HepG2 (cell line): ENCODE data around the gene NIP7. TPM values are rescaled to one million over a fixed set of nuclear protein-coding genes. Genes with fewer than 3 reads are reported as not detected.

ENCODE experiments used
- AGO1 ChIP-seq: fragments of 200-400 bp; formaldehyde crosslinking; IDR thresholded peaks from 2 replicates; pipeline ENCODE4 v1.6.1; 2017; ENCODE audit warnings: mild to moderate bottlenecking, low read depth, low read length, moderate library complexity; ENCODE audit not compliant: poor library complexity, severe bottlenecking
- ATAD3A ChIP-seq: sonication (generic); formaldehyde crosslinking; IDR thresholded peaks from 2 replicates; pipeline ENCODE4 v1.4.0; 2020; ENCODE audit warnings: missing genetic modification reagents
- CERS6 ChIP-seq: sonication (generic); formaldehyde crosslinking; IDR thresholded peaks from 2 replicates; pipeline ENCODE4 v1.5.0; 2020; ENCODE audit warnings: missing genetic modification reagents
- KLF12 ChIP-seq: sonication (generic); formaldehyde crosslinking; IDR thresholded peaks from 2 replicates; pipeline ENCODE4 v1.4.0; 2020; ENCODE audit warnings: missing genetic modification reagents, borderline replicate concordance
- NCOA1 ChIP-seq: sonication (generic); formaldehyde crosslinking; IDR thresholded peaks from 2 replicates; pipeline ENCODE4 v1.9.0; 2021; ENCODE audit warnings: missing genetic modification reagents
- POLR2G ChIP-seq: fragments of 200-400 bp; formaldehyde crosslinking; IDR thresholded peaks from 2 replicates; pipeline ENCODE4 v1.6.1; 2018; ENCODE audit warnings: mild to moderate bottlenecking, low read depth, low read length, moderate library complexity
- SMYD3 ChIP-seq: sonication (generic); formaldehyde crosslinking; IDR thresholded peaks from 2 replicates; pipeline ENCODE4 v1.8.1; 2023; ENCODE audit warnings: mild to moderate bottlenecking, missing genetic modification reagents
- SP4 ChIP-seq: sonication (generic); formaldehyde crosslinking; IDR thresholded peaks from 2 replicates; pipeline ENCODE4 v1.8.1; 2023; ENCODE audit warnings: mild to moderate bottlenecking, missing genetic modification reagents
- STAG1 ChIP-seq: sonication (generic); formaldehyde crosslinking; IDR thresholded peaks from 2 replicates; pipeline ENCODE4 v1.4.0; 2020; ENCODE audit warnings: missing genetic modification reagents
- TEF ChIP-seq: sonication (generic); formaldehyde crosslinking; IDR thresholded peaks from 2 replicates; pipeline ENCODE4 v1.5.0; 2020; ENCODE audit warnings: missing genetic modification reagents
- ZBTB38 ChIP-seq: sonication (generic); formaldehyde crosslinking; IDR thresholded peaks from 2 replicates; pipeline ENCODE4 v1.5.1; 2020; ENCODE audit warnings: mild to moderate bottlenecking, missing genetic modification reagents
- ZBTB43 ChIP-seq: sonication (generic); formaldehyde crosslinking; conservative IDR thresholded peaks from 2 replicates; pipeline ENCODE4 v1.4.0; 2020; ENCODE audit warnings: missing genetic modification reagents
- ZBTB8A ChIP-seq: sonication (generic); formaldehyde crosslinking; IDR thresholded peaks from 2 replicates; pipeline ENCODE4 v1.4.0; 2020; ENCODE audit warnings: mild to moderate bottlenecking, low read depth, missing genetic modification reagents, borderline replicate concordance
- ZFP1 ChIP-seq: IDR thresholded peaks from 2 replicates; pipeline ENCODE4 v1.6.1; 2016
- ZNF160 ChIP-seq: sonication (generic); formaldehyde crosslinking; IDR thresholded peaks from 2 replicates; pipeline ENCODE4 v1.8.0; 2022; ENCODE audit warnings: mild to moderate bottlenecking, inconsistent platforms, missing genetic modification reagents
- ZNF382 ChIP-seq: sonication (generic); formaldehyde crosslinking; IDR thresholded peaks from 2 replicates; pipeline ENCODE4 v1.5.0; 2020; ENCODE audit warnings: missing genetic modification reagents, mild to moderate bottlenecking, borderline replicate concordance
- ZNF503 ChIP-seq: sonication (generic); formaldehyde crosslinking; IDR thresholded peaks from 2 replicates; pipeline ENCODE4 v1.4.0; 2020; ENCODE audit warnings: missing genetic modification reagents
- ZNF670 ChIP-seq: sonication (generic); formaldehyde crosslinking; IDR thresholded peaks from 2 replicates; pipeline ENCODE4 v1.8.0; 2022; ENCODE audit warnings: mild to moderate bottlenecking, missing genetic modification reagents, borderline replicate concordance
- ZNF687 ChIP-seq: sonication (generic); formaldehyde crosslinking; IDR thresholded peaks from 2 replicates; pipeline ENCODE4 v1.5.1; 2020; ENCODE audit warnings: mild to moderate bottlenecking, missing genetic modification reagents, moderate library complexity
- ZNF768 ChIP-seq: sonication (generic); formaldehyde crosslinking; IDR thresholded peaks from 2 replicates; pipeline ENCODE4 v1.4.0; 2020; ENCODE audit warnings: missing genetic modification reagents
- ZSCAN5A ChIP-seq: sonication (generic); formaldehyde crosslinking; IDR thresholded peaks from 2 replicates; pipeline ENCODE4 v1.8.0; 2022; ENCODE audit warnings: mild to moderate bottlenecking, missing genetic modification reagents, borderline replicate concordance
- polyA plus RNA-seq, 8 experiments: library from polyadenylated mRNA; depleted of rRNA in 3 of 8; stranded (reverse) in 7 of 8; unstranded in 1 of 8; fragments of >200 nt; fragmentation: Illumina TruSeq in 4 of 8; extraction: Trizol in 4 of 8; gene quantifications; 2 replicates each; pipeline versions ENCODE4 v1.2.1 to v1.2.3, GENCODE V29; 2011 to 2016; ENCODE audit warnings: low read depth in 4 of 8, missing spikeins in 1 of 8, mixed read lengths in 1 of 8; ENCODE audit not compliant: insufficient read depth in 1 of 8
- total RNA-seq, 5 experiments: library from RNA; depleted of rRNA; stranded (reverse); fragments of >200 nt; fragmentation: Illumina TruSeq; extraction: Trizol; gene quantifications; 2 replicates each; pipeline ENCODE4 v1.2.3, GENCODE V29; 2016; ENCODE audit warnings: low read depth in 1 of 5

NIP7 gene
- total and polyA plus RNA-seq, 2 of the 13 experiments (the other 11 are each of a cell fraction or from before 2014, with no cell fraction given), result 15.3 to 114 TPM

GRCh38 chr16:69325784-69326171 lies 13.8 kb upstream of the NIP7 start (continued):
- no peak for TF ChIP-seq ZBTB43
- TF ChIP-seq ZNF670 (CRISPR knock-in tag), result no peak
- no peak for TF ChIP-seq ZNF503
- TF ChIP-seq ZSCAN5A (CRISPR knock-in tag), result no peak
- no peak for TF ChIP-seq ZBTB38 (CRISPR knock-in tag)
- no peak for TF ChIP-seq ZFP1 (CRISPR knock-in tag)
- 0 out of 2 replicates have a peak, but pooled peaks have one; percentile 25 for TF ChIP-seq TEF (CRISPR knock-in tag)
- no peak for TF ChIP-seq ZNF768 (CRISPR knock-in tag)
- TF ChIP-seq CERS6 (CRISPR knock-in tag), result no peak
- TF ChIP-seq STAG1 (CRISPR knock-in tag), result no peak
- no peak for TF ChIP-seq ATAD3A (CRISPR knock-in tag)
- no peak for TF ChIP-seq ZNF382 (CRISPR knock-in tag)
- peak; percentile 68; the same call in 1 of the 2 replicates for TF ChIP-seq ZNF687 (CRISPR knock-in tag)
- no peak for TF ChIP-seq POLR2G
- no peak for TF ChIP-seq ZNF160 (CRISPR knock-in tag)
- no peak for TF ChIP-seq SMYD3 (CRISPR knock-in tag)
- TF ChIP-seq AGO1, result no peak
- no peak for TF ChIP-seq ZBTB8A (CRISPR knock-in tag)
- TF ChIP-seq SP4, result no peak
- no peak for TF ChIP-seq KLF12 (CRISPR knock-in tag)
- TF ChIP-seq NCOA1 (CRISPR knock-in tag), result no peak
